Natural killer cell treated with Interleukin-12 subunit alpha and Interleukin-12 subunit beta and Interleukin-15 and Interleukin-18, amount 100 ng/mL, for 72 hours (primary cell): ENCODE results near the gene PECR. TPM values are rescaled to one million over a fixed set of nuclear protein-coding genes. Genes with fewer than 3 reads are reported as not detected.
"Not testable (repeated sequence)": the region's sequence is repeated elsewhere in the genome, so short reads cannot be mapped to it uniquely, and the experiment has no call there.

Experiments
- ATAC-seq, 2 donors: fragments of 150-1000 bp; cut with Tn5 transposase in 1 of 2; sonication (Bioruptor Pico), chemical (Tn5 transposase) in 1 of 2; 2 replicates each; pipeline ENCODE4 v1.10.0; 2021
- DNase-seq: peaks from one replicate; pipeline ENCODE4 v3.0.0; 2022; ENCODE audit warnings: low spot score
- H3K27ac Mint-ChIP-seq, 2 donors: 1 replicate in 1 of 2; 2 replicates in 1 of 2; pipeline ENCODE4 v1.8.0; 2022; ENCODE audit warnings: mixed read lengths in 2 of 2, mild to moderate bottlenecking in 1 of 2, moderate library complexity in 1 of 2
- H3K27me3 Mint-ChIP-seq, 2 donors: 1 replicate in 1 of 2; 2 replicates in 1 of 2; pipeline ENCODE4 v1.8.0; 2022; ENCODE audit warnings: mixed read lengths in 2 of 2
- H3K36me3 Mint-ChIP-seq: one replicate; pipeline ENCODE4 v1.8.0; 2022; ENCODE audit warnings: mixed read lengths
- H3K4me1 Mint-ChIP-seq, 2 donors: 1 replicate in 1 of 2; 2 replicates in 1 of 2; pipeline ENCODE4 v1.8.0; 2022; ENCODE audit warnings: low read depth in 2 of 2, mixed read lengths in 2 of 2, mild to moderate bottlenecking in 1 of 2
- H3K4me3 Mint-ChIP-seq: one replicate; pipeline ENCODE4 v1.8.0; 2022; ENCODE audit warnings: mixed read lengths
- H3K9me3 Mint-ChIP-seq: 2 replicates; pipeline ENCODE4 v1.8.0; 2022; ENCODE audit warnings: mixed read lengths
- total RNA-seq, 2 donors: library from RNA; stranded (reverse); gene quantifications; one replicate each; pipeline ENCODE4 v1.2.3, GENCODE V29; 2022

Gene PECR
- total RNA-seq, 2 donors from 2014 or later = 10.5 to 16.1 TPM

- ATAC-seq = peak; percentile 78 to 88
- Mint-ChIP-seq H3K4me1 (peaks cover 24 to 26% of the 10 kb centered on the region in 2 donors), H3K4me3 (peak overlapping the region; percentile 68), H3K27ac (peak overlapping the region; percentile 76 to 91), H3K9me3 (peaks cover 4% of the 10 kb centered on the region), H3K27me3 (no peaks in the 10 kb centered on the region), H3K36me3 (peaks cover 5% of the 10 kb centered on the region)
- no peak for DNase-seq
These were observed 8.8 kb upstream of the PECR start for GRCh38 chr2:216090369-216090786.

GRCh38 chr2:216086207-216086893, 4.7 kb upstream of the PECR start:
- no peak for ATAC-seq
- Mint-ChIP-seq H3K36me3 (peaks cover 5% of the 10 kb centered on the region), H3K27ac (peak overlapping the region; percentile 69 to 90), H3K27me3 (no peaks in the 10 kb centered on the region), H3K4me1 (peaks cover 51 to 53% of the 10 kb centered on the region in 2 donors), H3K4me3 (no peak overlapping the region), H3K9me3 (peaks cover 4% of the 10 kb centered on the region)
- no peak for DNase-seq

GRCh38 chr2:216084547-216084946, 2.9 kb upstream of the PECR start:
- no peaks in the 10 kb centered on the region for H3K27me3 Mint-ChIP-seq
- DNase-seq = no peak
- no peaks in the 10 kb centered on the region for H3K9me3 Mint-ChIP-seq
- peaks cover 45 to 50% of the 10 kb centered on the region in 2 donors for H3K4me1 Mint-ChIP-seq
- no peaks in the 10 kb centered on the region for H3K36me3 Mint-ChIP-seq
- peak overlapping the region; percentile 72 to 90 for H3K27ac Mint-ChIP-seq
- peak overlapping the region; percentile 63 for H3K4me3 Mint-ChIP-seq
- no peak for ATAC-seq

- Mint-ChIP-seq H3K4me3 (no peak overlapping the region), H3K9me3 (no peaks in the 10 kb centered on the region), H3K4me1 (peaks cover 41 to 45% of the 10 kb centered on the region in 2 donors), H3K27ac (peak overlapping the region; percentile 72 to 97), H3K27me3 (no peaks in the 10 kb centered on the region), H3K36me3 (no peaks in the 10 kb centered on the region)
- ATAC-seq (no peak), DNase-seq (no peak)
These were observed 2.1 kb upstream of the PECR start for GRCh38 chr2:216083464-216084281.

- peaks cover 41 to 44% of the 10 kb centered on the region in 2 donors for H3K4me1 Mint-ChIP-seq
- no peak for DNase-seq
- H3K4me3 Mint-ChIP-seq = peak overlapping the region; percentile 95
- no peaks in the 10 kb centered on the region for H3K36me3 Mint-ChIP-seq
- peak overlapping the region; percentile 6 to 97 for H3K27ac Mint-ChIP-seq
- H3K9me3 Mint-ChIP-seq = no peaks in the 10 kb centered on the region
- H3K27me3 Mint-ChIP-seq = no peaks in the 10 kb centered on the region
- no peak for ATAC-seq
These were observed 1.2 kb upstream of the PECR start for GRCh38 chr2:216082805-216083204.

- Mint-ChIP-seq H3K9me3 (no peaks in the 10 kb centered on the region), H3K4me3 (peak overlapping the region; percentile 95), H3K27ac (peak overlapping the region; percentile 69 to 97), H3K36me3 (no peaks in the 10 kb centered on the region), H3K27me3 (no peaks in the 10 kb centered on the region), H3K4me1 (peaks cover 41 to 44% of the 10 kb centered on the region in 2 donors)
- DNase-seq (no peak), ATAC-seq (peak in 1 of 2 donors; percentile 14)
These were observed 605 bp upstream of the PECR start for GRCh38 chr2:216082117-216082711.

DNA sequence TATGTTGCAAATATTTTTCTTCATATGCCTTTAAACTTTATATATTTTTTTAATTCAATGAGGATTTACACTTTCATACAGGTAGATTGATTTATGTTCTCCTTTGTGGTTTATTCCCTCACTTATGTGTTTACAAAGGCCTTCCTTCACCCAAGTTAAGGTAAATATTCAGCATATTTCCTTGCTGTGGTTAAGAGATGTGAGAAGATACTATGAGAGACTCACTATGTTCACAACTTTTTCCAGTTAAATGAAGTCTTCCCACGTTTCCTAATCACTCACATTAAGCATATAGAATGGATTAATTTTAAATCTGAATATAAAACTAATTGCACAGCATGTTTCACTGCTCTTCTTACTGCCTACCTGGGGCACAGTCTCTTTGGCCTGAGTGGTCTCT, 597 bp downstream of the PECR start:
- Mint-ChIP-seq H3K9me3 (no peaks in the 10 kb centered on the region), H3K4me1 (peaks cover 36 to 38% of the 10 kb centered on the region in 2 donors), H3K4me3 (peak overlapping the region; percentile 95), H3K27ac (peak overlapping the region; percentile 69 to 97), H3K27me3 (no peaks in the 10 kb centered on the region), H3K36me3 (no peaks in the 10 kb centered on the region)
- ATAC-seq (peak in 1 of 2 donors; percentile 1), DNase-seq (no peak)

GRCh38 chr2:216080048-216080447, 1.6 kb downstream of the PECR start:
- not testable (repeated sequence) for H3K27ac Mint-ChIP-seq, H3K9me3 Mint-ChIP-seq, DNase-seq, ATAC-seq, H3K27me3 Mint-ChIP-seq, H3K36me3 Mint-ChIP-seq, H3K4me3 Mint-ChIP-seq
- peaks cover 36 to 38% of the 10 kb centered on the region in 2 donors for H3K4me1 Mint-ChIP-seq

- DNase-seq (no peak), ATAC-seq (no peak)
- H3K36me3 Mint-ChIP-seq = no peaks in the 10 kb centered on the region
- H3K4me1 Mint-ChIP-seq = peaks cover 33 to 36% of the 10 kb centered on the region in 2 donors
- H3K27ac Mint-ChIP-seq = no peak overlapping the region
- no peak overlapping the region for H3K4me3 Mint-ChIP-seq
- no peaks in the 10 kb centered on the region for H3K27me3 Mint-ChIP-seq
- H3K9me3 Mint-ChIP-seq = no peaks in the 10 kb centered on the region
These were observed 2.8 kb downstream of the PECR start for GRCh38 chr2:216078776-216079175.

DNA sequence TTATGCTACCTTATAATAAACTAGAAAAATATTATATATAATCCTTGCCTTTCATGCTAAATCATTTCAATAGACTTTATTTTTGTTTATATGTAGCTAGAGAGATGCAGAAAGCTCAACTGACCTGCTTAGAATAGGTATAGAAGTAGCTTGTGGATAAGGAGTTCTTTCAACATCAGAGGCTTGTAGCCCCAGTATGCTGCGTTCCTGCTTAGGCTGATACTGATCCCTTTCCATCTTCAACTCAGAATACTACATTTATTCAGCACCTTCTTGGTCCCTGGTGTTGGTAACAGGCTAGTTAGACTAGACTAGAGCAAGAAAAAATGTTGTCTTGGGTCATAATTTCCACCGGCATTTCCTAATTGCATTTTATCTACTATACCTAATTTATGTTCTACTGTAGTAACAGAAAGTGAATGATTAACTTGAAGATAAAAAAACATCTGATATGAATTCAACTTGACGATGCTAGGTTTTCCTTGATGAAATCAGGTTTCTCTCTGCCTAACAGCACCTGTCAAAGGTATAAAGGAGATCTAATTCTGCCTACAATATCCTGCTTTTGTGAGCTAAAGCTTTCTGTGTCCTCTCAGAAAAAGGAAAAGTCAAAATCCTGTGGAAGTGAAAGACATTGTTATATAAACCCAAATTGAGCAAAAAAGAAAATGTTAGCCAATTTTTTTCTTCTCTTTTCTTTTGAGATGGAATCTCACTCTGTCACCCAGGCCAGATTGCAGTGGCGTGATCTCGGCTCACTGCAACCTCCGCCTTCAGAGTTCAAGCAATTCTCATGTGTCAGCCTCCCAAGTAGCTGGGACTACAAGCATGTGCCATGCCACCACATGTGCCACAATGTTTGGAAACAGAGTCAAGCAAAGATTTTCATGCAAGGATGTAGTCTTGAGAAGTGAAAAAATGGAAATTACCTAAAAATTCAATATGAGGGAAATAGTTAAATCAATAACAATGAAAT, 5.8 kb downstream of the PECR start:
- no peak overlapping the region for H3K4me3 Mint-ChIP-seq
- DNase-seq = no peak
- no peaks in the 10 kb centered on the region for H3K36me3 Mint-ChIP-seq
- H3K9me3 Mint-ChIP-seq = no peaks in the 10 kb centered on the region
- no peak for ATAC-seq
- H3K4me1 Mint-ChIP-seq = peaks cover 12 to 22% of the 10 kb centered on the region in 2 donors
- H3K27me3 Mint-ChIP-seq = no peaks in the 10 kb centered on the region
- H3K27ac Mint-ChIP-seq = peak overlapping the region in 1 of 2 donors; percentile 48

GRCh38 chr2:216074794-216075193, 6.8 kb downstream of the PECR start:
- no peaks in the 10 kb centered on the region for H3K27me3 Mint-ChIP-seq
- H3K4me1 Mint-ChIP-seq = peaks cover 7 to 20% of the 10 kb centered on the region in 2 donors
- no peaks in the 10 kb centered on the region for H3K36me3 Mint-ChIP-seq
- no peak overlapping the region for H3K27ac Mint-ChIP-seq
- H3K4me3 Mint-ChIP-seq = no peak overlapping the region
- H3K9me3 Mint-ChIP-seq = no peaks in the 10 kb centered on the region
- DNase-seq = no peak
- no peak for ATAC-seq

GRCh38 chr2:216074380-216074779, 7.2 kb downstream of the PECR start:
- DNase-seq = no peak
- Mint-ChIP-seq H3K36me3 (no peaks in the 10 kb centered on the region), H3K4me1 (peaks cover 7 to 20% of the 10 kb centered on the region in 2 donors), H3K27me3 (no peaks in the 10 kb centered on the region), H3K9me3 (no peaks in the 10 kb centered on the region), H3K27ac (no peak overlapping the region), H3K4me3 (no peak overlapping the region)
- ATAC-seq = no peak

DNA sequence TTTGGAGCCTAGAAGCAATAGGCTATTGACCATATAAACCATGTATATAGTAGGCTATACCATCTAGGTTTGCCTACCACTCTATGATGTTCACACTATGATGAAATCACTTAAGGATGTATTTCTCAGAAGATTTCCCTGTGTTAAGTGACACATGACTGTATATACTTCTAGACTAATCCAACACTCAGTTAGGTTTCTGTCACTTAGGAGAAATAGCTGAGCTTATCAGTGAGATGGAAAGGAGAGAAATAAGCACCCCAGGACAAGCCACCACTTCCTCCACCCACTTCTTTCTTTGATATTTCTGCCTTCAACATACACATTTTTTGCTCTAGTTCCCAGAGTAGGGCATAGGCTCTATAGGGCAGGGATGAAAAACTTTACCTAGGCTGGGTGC, 7.8 kb downstream of the PECR start:
- Mint-ChIP-seq H3K36me3 (no peaks in the 10 kb centered on the region), H3K27ac (no peak overlapping the region), H3K9me3 (no peaks in the 10 kb centered on the region), H3K4me3 (no peak overlapping the region), H3K27me3 (no peaks in the 10 kb centered on the region), H3K4me1 (peaks cover 7 to 20% of the 10 kb centered on the region in 2 donors)
- ATAC-seq (peak in 1 of 2 donors; percentile 38), DNase-seq (no peak)
